Mucosa of descending colon (tissue), 3 donors: ENCODE results near the gene PSMA4. TPM values are rescaled to one million over a fixed set of nuclear protein-coding genes. Genes with fewer than 3 reads are reported as not detected.
A peak's percentile ranks its signal among the peaks of the same experiment; 100 is the strongest.
"Not testable (repeated sequence)": the region's sequence is repeated elsewhere in the genome, so short reads cannot be mapped to it uniquely, and the experiment has no call there.

Experiments used
- ATAC-seq: fragments of 200-7000 bp; cut with Tn5 transposase; one replicate; pipeline ENCODE4 v1.9.1; 2020; ENCODE audit warnings: mild to moderate bottlenecking, moderate library complexity
- DNase-seq, 3 donors: peaks; one replicate each; pipeline ENCODE4 v3.0.0-alpha.2; 2020
- H3K36me3 ChIP-seq: fragments of 200-600 bp; one replicate; pipeline ENCODE4 v1.8.0; 2021; ENCODE audit warnings: low read depth, mild to moderate bottlenecking
- H3K4me1 ChIP-seq: fragments of 200-600 bp; one replicate; pipeline ENCODE4 v1.8.0; 2021; ENCODE audit warnings: low read depth, mild to moderate bottlenecking
- H3K4me3 ChIP-seq: fragments of 200-600 bp; one replicate; pipeline ENCODE4 v1.8.0; 2021; ENCODE audit warnings: mild to moderate bottlenecking
- H3K9me3 ChIP-seq: fragments of 200-600 bp; one replicate; pipeline ENCODE4 v1.8.0; 2021; ENCODE audit warnings: mild to moderate bottlenecking
- CTCF ChIP-seq: fragments of 200-600 bp; IDR thresholded peaks from one replicate; pipeline ENCODE4 v1.8.0; 2022; ENCODE audit warnings: antibody characterized with exemption, mild to moderate bottlenecking
- intact Hi-C, 2 donors: fragments of 100-400 bp; cut with DNase I in 1 of 2; cut with micrococcal nuclease in 1 of 2; formaldehyde crosslinking; loops; one replicate each; pipeline versions ENCODE4 v1.11.0 to v1.11.1; 2022; cut with DNase I, micrococcal nuclease
- total RNA-seq, 3 donors: library from RNA; stranded (reverse); fragmentation: NEBNext Ultra II Directional in 2 of 3; extraction: Animal tissue kit (Norgen Biotek cat#: 25700) in 2 of 3; gene quantifications; one replicate each; pipeline versions ENCODE4 v1.2.1 to v1.2.4, GENCODE V29; 2021 to 2023
- donor health status: DM: no; HTN: no; CAD: no; lungs with moderate emphysema.
- donor health status: DM: no; HTN: no; CAD: no.
- donor health status: DM: no; HTN: yes; CAD: no.

Gene PSMA4
- total RNA-seq, 3 donors from 2014 or later = 108 to 173 (median 133) TPM

GRCh38 chr15:78533331-78533730, 6.9 kb upstream of the PSMA4 start:
- Histone ChIP-seq H3K4me1 (no peaks in the 10 kb centered on the region), H3K4me3 (no peak overlapping the region), H3K9me3 (no peaks in the 10 kb centered on the region), H3K36me3 (no peaks in the 10 kb centered on the region)
- DNase-seq (no peak), ATAC-seq (no peak)
- intact Hi-C loops = no loop called here
- TF ChIP-seq CTCF = no peak

GRCh38 chr15:78536134-78536533, 4.1 kb upstream of the PSMA4 start:
- Histone ChIP-seq H3K36me3 (no peaks in the 10 kb centered on the region), H3K9me3 (no peaks in the 10 kb centered on the region), H3K4me3 (no peak overlapping the region), H3K4me1 (no peaks in the 10 kb centered on the region)
- intact Hi-C loops = no loop called here
- DNase-seq (no peak), ATAC-seq (no peak)
- no peak for TF ChIP-seq CTCF

- intact Hi-C loops = no loop called here
- H3K4me3 ChIP-seq = no peak overlapping the region
- H3K4me1 ChIP-seq = peaks cover 10% of the 10 kb centered on the region
- DNase-seq (no peak), ATAC-seq (no peak)
- H3K36me3 ChIP-seq = no peaks in the 10 kb centered on the region
- H3K9me3 ChIP-seq = no peaks in the 10 kb centered on the region
- no peak for TF ChIP-seq CTCF
Observed at GRCh38 chr15:78537266-78537905, 2.9 kb upstream of the PSMA4 start.

GRCh38 chr15:78538358-78538757, 1.9 kb upstream of the PSMA4 start:
- ATAC-seq = no peak

GRCh38 chr15:78539464-78540140, 642 bp upstream of the PSMA4 start:
- intact Hi-C loops, H3K4me1 ChIP-seq, ATAC-seq, H3K36me3 ChIP-seq, H3K9me3 ChIP-seq: not testable (repeated sequence)
- DNase-seq = peak; percentile 29 to 50 (median 46)
- peak overlapping the region; percentile 62 for H3K4me3 ChIP-seq

More at GRCh38 chr15:78538358-78538757, 1.9 kb upstream of the PSMA4 start:
- no peak for DNase-seq
- no peak overlapping the region for H3K4me3 ChIP-seq
- H3K36me3 ChIP-seq = no peaks in the 10 kb centered on the region
- TF ChIP-seq CTCF = no peak
- H3K4me1 ChIP-seq = peaks cover 10% of the 10 kb centered on the region
- no peaks in the 10 kb centered on the region for H3K9me3 ChIP-seq
- intact Hi-C loops = no loop called here
